ENCODE measurements around the gene PBRM1. TPM values are rescaled to one million over a fixed set of nuclear protein-coding genes. Genes with fewer than 3 reads are reported as not detected.

Gene PBRM1
- total RNA-seq, 1 donor from 2014 or later = 116 TPM

DNA sequence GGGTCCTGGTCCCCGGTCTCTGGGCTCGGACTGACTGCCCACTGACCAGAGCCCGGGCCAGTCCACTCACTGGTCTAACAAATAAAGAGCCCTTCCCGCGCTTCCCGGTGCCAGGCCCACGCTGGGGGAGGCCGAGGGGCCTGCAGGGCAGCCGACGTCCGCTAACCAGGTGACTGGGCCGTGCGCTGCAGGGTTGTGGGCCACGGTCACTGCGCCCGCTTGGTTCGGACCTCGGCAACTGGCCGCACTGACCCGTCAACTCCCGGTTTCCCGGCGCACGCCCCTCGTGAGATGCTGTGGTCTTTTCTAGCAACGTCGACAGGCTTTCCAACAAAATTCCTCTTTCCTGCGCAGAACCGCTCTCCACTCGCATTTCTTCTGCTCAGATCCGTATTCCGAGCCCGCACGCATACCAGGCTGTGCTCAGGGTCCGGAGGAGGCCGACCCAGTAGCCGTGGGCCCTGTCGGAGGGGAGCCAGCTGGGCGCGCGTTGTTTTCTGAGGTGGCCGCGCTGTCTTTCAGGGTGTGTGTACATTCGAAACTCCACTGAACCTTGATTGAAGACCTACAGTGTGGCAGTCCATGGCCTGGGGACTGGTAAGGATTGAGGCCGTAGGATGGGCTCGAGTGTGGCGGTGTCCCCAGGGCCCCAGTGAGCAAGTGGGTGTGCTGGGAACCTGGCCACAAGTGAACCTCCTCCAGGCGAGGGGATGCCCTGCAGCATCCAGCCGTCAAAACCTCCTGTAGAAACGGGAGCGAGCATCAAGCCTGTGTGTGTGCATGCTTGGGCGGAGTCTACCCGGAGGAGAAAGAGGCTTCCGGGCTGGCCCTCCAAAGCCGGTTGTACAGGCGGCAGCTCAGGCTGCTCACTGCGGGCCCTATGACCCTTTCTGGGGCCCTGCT, 151.2 kb downstream of the PBRM1 start:
- Mint-ChIP-seq H3K4me1 (peaks cover 42% of the 10 kb centered on the region), H3K4me3 (peak overlapping the region; percentile 84), H3K9me3 (no peaks in the 10 kb centered on the region), H3K27ac (peak overlapping the region; percentile 81), H3K27me3 (ENCODE audit: insufficient read depth, low read depth) (peaks cover 8% of the 10 kb centered on the region), H3K36me3 (peaks cover 7% of the 10 kb centered on the region)
- peak overlapping the region; percentile 2 for H3K27ac ChIP-seq
- H3K9ac ChIP-seq = peak overlapping the region; percentile 55
- H3K4me1 ChIP-seq = peaks cover 36% of the 10 kb centered on the region
- no peak overlapping the region for H2AFZ ChIP-seq (replicated peaks)
- no peaks in the 10 kb centered on the region for H3K9me3 ChIP-seq (ENCODE audit: low read depth)
- peaks cover 59% of the 10 kb centered on the region for H4K20me1 ChIP-seq (ENCODE audit: low read depth)
- no peaks in the 10 kb centered on the region for H3K36me3 ChIP-seq
- no peaks in the 10 kb centered on the region for H3K27me3 ChIP-seq
- H3K4me2 ChIP-seq = peak overlapping the region; percentile 77
- H3K4me3 ChIP-seq = peak overlapping the region; percentile 62
- H3K79me2 ChIP-seq (ENCODE audit: low read depth) = peaks cover 68% of the 10 kb centered on the region
- peak; percentile 60 for DNase-seq (ENCODE audit: low spot score)
- TF ChIP-seq EZH2 (IDR thresholded peaks at IDR 0.05) (no peak), EZH2phosphoT487 (IDR thresholded peaks at IDR 0.05) (no peak)
- TF ChIP-seq, protein P1, sequence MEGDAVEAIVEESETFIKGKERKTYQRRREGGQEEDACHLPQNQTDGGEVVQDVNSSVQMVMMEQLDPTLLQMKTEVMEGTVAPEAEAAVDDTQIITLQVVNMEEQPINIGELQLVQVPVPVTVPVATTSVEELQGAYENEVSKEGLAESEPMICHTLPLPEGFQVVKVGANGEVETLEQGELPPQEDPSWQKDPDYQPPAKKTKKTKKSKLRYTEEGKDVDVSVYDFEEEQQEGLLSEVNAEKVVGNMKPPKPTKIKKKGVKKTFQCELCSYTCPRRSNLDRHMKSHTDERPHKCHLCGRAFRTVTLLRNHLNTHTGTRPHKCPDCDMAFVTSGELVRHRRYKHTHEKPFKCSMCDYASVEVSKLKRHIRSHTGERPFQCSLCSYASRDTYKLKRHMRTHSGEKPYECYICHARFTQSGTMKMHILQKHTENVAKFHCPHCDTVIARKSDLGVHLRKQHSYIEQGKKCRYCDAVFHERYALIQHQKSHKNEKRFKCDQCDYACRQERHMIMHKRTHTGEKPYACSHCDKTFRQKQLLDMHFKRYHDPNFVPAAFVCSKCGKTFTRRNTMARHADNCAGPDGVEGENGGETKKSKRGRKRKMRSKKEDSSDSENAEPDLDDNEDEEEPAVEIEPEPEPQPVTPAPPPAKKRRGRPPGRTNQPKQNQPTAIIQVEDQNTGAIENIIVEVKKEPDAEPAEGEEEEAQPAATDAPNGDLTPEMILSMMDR (IDR thresholded peaks at IDR 0.05) = no peak
- peaks cover 31% of the 10 kb centered on the region for H3F3A ChIP-seq (ENCODE audit: low read depth)

DNA sequence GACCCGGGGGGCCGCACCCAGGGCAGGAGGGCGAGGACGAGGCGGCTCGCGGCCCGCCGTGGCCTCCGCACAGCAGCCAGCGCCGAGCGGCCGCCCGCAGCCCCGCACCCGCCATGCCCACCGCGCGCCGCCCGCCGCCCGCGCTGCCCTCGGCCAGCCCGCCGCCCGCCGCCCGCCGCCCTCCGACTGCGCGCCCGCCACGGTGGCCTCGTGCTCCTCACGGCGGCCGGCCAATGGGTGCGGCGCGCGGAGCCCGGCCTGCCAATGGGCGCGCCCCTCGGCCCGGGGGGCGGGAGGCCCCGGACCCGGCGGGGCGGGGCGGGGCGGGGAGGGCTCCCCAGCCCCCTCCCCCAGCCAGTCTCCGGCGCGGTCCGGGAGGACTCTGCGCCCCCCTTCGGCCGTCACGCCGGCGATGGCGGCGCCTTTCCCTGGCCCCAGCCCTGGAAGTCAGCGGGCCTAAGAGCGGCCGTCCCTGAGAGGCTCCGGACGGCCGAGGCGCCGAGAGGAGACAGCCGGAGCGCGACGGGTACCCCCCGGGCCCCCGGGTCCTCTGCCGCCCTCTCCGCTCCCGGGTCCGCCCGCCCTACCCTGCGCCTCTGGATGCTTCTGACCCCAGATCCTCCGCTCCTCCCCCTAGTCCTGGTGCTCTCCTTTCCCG, 152.0 kb downstream of the PBRM1 start, which contains the start of gene NT5DC2:
TSS of gene NT5DC2 (minus strand) at position 235 of the 658 bp plus-strand sequence. CDS start at position 115, 120 bp downstream.
- H3K27ac Mint-ChIP-seq = peak within 1 kb of the TSS; percentile 81
- peaks cover 36% of the 10 kb centered on the region for H3K4me1 Mint-ChIP-seq
- H3K79me2 ChIP-seq (ENCODE audit: low read depth) = peaks cover 61% of the 10 kb centered on the region

DNA sequence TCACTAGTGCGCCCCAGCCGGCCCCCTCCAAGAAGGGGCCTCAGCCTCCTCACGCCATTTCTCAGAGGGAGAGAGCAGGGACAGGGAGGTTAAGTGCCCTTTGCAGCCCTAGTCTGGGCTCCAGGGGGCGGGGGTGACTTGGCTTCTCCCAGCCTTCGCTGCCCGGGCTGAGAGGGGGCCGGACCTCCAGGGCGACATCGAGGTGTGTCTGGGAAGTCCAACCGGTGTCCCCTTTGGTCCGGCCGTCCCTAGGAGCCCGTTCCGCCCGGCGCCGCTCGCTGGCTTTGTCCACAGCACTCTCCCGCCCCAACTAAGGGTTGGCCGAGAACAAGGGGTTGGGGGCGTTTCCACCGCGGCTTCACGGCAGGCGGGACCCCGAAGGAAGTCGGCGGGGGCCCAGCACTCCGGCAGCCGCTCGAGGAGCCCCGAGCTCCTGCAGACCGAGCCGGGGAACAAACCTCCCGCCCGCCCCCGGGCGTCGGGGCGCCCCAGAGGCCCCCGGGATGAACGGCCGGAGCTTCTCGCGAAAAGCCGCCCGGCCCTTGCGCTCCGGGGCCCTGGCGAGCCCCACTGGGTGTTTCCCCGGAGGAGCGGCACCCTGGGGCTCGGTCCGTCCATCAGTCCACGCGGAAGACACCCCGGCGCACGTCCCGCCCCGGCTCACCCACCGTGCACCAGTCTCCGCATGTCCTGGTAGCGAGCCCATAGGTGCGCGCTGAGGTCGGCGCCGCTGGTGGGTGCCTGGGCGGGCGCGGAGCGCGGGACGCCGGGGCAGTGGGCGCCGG, 152.7 kb downstream of the PBRM1 start:
- Histone ChIP-seq H3K9me3 (ENCODE audit: low read depth) (no peaks in the 10 kb centered on the region), H3K79me2 (ENCODE audit: low read depth) (peaks cover 54% of the 10 kb centered on the region), H3K4me3 (peak overlapping the region; percentile 94), H4K20me1 (ENCODE audit: low read depth) (peaks cover 54% of the 10 kb centered on the region), H3F3A (ENCODE audit: low read depth) (peaks cover 31% of the 10 kb centered on the region), H3K36me3 (no peaks in the 10 kb centered on the region), H3K27ac (no peak overlapping the region), H3K27me3 (no peaks in the 10 kb centered on the region), H3K4me2 (peak overlapping the region; percentile 88), H3K9ac (peak overlapping the region; percentile 64), H3K4me1 (peaks cover 32% of the 10 kb centered on the region), H2AFZ (replicated peaks) (no peak overlapping the region)
- Mint-ChIP-seq H3K9me3 (no peaks in the 10 kb centered on the region), H3K4me1 (peaks cover 34% of the 10 kb centered on the region), H3K36me3 (peaks cover 1% of the 10 kb centered on the region), H3K4me3 (peak overlapping the region; percentile 88), H3K27ac (no peak overlapping the region), H3K27me3 (ENCODE audit: insufficient read depth, low read depth) (peaks cover 10% of the 10 kb centered on the region)
- no peak for TF ChIP-seq EZH2phosphoT487 (IDR thresholded peaks at IDR 0.05)
- TF ChIP-seq, protein P1 (IDR thresholded peaks at IDR 0.05) = no peak
- no peak for TF ChIP-seq EZH2 (IDR thresholded peaks at IDR 0.05)
- DNase-seq (ENCODE audit: low spot score) = peak; percentile 79

More for the DNA sequence above, 152.0 kb downstream of the PBRM1 start, which contains the start of gene NT5DC2:
- no peak for TF ChIP-seq EZH2phosphoT487 (IDR thresholded peaks at IDR 0.05)
- TF ChIP-seq, protein P1 (IDR thresholded peaks at IDR 0.05) = no peak
- no peak for TF ChIP-seq EZH2 (IDR thresholded peaks at IDR 0.05)
- DNase-seq (ENCODE audit: low spot score) = peak; percentile 92
- peaks cover 31% of the 10 kb centered on the region for H3F3A ChIP-seq (ENCODE audit: low read depth)
- Mint-ChIP-seq H3K4me3 (peak within 1 kb of the TSS; percentile 88), H3K9me3 (no peaks in the 10 kb centered on the region), H3K36me3 (peaks cover 2% of the 10 kb centered on the region), H3K27me3 (ENCODE audit: insufficient read depth, low read depth) (peaks cover 10% of the 10 kb centered on the region)
- H3K27ac ChIP-seq = peak within 1 kb of the TSS; percentile 2
- H3K9ac ChIP-seq = peak within 1 kb of the TSS; percentile 64
- no peak within 1 kb of the TSS for H2AFZ ChIP-seq (replicated peaks)
- H3K9me3 ChIP-seq (ENCODE audit: low read depth) = no peaks in the 10 kb centered on the region
- peak within 1 kb of the TSS; percentile 94 for H3K4me3 ChIP-seq
- H3K4me2 ChIP-seq = peak within 1 kb of the TSS; percentile 88
- H4K20me1 ChIP-seq (ENCODE audit: low read depth) = peaks cover 60% of the 10 kb centered on the region
- no peaks in the 10 kb centered on the region for H3K36me3 ChIP-seq
- no peaks in the 10 kb centered on the region for H3K27me3 ChIP-seq
- H3K4me1 ChIP-seq = peaks cover 36% of the 10 kb centered on the region

Data from neural progenitor cell (in vitro differentiated cells).